ENCODE results near the gene ELP1. TPM values are rescaled to one million over a fixed set of nuclear protein-coding genes. Genes with fewer than 3 reads are reported as not detected.

Gene ELP1
- total RNA-seq, 2 donors from 2014 or later, result 11.8 to 21.6 TPM

DNA sequence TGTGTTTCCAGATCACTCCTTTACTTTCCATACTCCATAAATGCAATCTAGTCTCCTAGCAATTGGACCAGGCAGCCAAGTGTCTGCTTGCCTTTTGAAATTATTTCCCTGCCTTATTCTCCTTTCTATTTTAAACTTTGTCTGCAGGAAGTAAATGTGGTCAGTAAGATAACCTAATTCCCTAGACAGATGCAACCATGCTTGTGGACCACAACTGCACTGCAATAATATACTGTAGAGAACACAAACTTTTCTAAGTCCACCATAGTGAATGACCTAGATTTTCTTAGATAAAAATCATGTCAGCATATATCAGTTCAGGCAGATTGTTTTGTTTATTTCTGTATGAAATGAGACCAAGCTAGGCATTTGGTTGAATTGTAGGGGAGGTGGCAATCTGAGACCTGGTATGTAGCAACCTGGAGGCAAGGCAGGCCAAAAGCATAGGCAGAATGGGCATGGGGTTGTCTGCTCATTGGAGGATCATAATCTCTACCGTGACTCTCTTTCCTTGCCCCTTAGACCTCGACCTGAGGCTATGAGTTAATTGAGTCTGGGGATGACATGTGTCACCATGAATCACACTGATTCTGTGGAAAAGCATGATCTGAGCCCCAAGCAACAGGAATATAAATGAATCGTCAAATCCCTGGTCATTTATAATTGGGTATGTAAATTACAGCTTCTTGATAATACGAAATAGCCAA lies 98.8 kb downstream of the ELP1 start:
- intact Hi-C loops (cut with DNase I), result no loop called here
- Histone ChIP-seq H3K36me3 (no peaks in the 10 kb centered on the region), H3K4me1 (no peaks in the 10 kb centered on the region), H3K27me3 (no peaks in the 10 kb centered on the region), H3K4me3 (no peak overlapping the region), H3K9ac (ENCODE audit: low read depth in 2 of 2, low read length in 2 of 2) (no peak overlapping the region), H3K9me3 (no peaks in the 10 kb centered on the region), H3K27ac (no peak overlapping the region)
- no peak for DNase-seq
- TF ChIP-seq, protein P1, sequence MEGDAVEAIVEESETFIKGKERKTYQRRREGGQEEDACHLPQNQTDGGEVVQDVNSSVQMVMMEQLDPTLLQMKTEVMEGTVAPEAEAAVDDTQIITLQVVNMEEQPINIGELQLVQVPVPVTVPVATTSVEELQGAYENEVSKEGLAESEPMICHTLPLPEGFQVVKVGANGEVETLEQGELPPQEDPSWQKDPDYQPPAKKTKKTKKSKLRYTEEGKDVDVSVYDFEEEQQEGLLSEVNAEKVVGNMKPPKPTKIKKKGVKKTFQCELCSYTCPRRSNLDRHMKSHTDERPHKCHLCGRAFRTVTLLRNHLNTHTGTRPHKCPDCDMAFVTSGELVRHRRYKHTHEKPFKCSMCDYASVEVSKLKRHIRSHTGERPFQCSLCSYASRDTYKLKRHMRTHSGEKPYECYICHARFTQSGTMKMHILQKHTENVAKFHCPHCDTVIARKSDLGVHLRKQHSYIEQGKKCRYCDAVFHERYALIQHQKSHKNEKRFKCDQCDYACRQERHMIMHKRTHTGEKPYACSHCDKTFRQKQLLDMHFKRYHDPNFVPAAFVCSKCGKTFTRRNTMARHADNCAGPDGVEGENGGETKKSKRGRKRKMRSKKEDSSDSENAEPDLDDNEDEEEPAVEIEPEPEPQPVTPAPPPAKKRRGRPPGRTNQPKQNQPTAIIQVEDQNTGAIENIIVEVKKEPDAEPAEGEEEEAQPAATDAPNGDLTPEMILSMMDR (IDR thresholded peaks at IDR 0.05), result no peak

DNA sequence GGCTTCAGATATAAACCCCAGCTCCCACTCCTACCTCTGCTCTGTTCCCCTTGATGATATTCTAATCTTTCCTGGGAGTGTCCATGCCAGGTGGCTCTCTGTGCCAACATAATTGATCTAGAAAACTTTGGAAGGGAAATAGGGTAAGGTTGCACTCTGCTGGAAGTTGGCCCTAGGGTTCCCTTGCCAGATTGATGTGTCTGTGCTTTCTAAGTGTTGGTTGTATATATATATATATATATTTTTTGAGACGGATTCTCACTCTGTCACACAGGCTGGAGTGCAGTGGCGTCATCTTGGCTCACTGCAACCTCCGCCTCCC lies 101.8 kb downstream of the ELP1 start:
- intact Hi-C loops (cut with DNase I), result no loop called here
- Histone ChIP-seq H3K27ac (no peak overlapping the region), H3K27me3 (no peaks in the 10 kb centered on the region), H3K4me3 (no peak overlapping the region), H3K4me1 (no peaks in the 10 kb centered on the region), H3K9ac (ENCODE audit: low read depth in 2 of 2, low read length in 2 of 2) (no peak overlapping the region), H3K36me3 (no peaks in the 10 kb centered on the region), H3K9me3 (no peaks in the 10 kb centered on the region)
- no peak for DNase-seq
- TF ChIP-seq, protein P1 (IDR thresholded peaks at IDR 0.05), result no peak

DNA sequence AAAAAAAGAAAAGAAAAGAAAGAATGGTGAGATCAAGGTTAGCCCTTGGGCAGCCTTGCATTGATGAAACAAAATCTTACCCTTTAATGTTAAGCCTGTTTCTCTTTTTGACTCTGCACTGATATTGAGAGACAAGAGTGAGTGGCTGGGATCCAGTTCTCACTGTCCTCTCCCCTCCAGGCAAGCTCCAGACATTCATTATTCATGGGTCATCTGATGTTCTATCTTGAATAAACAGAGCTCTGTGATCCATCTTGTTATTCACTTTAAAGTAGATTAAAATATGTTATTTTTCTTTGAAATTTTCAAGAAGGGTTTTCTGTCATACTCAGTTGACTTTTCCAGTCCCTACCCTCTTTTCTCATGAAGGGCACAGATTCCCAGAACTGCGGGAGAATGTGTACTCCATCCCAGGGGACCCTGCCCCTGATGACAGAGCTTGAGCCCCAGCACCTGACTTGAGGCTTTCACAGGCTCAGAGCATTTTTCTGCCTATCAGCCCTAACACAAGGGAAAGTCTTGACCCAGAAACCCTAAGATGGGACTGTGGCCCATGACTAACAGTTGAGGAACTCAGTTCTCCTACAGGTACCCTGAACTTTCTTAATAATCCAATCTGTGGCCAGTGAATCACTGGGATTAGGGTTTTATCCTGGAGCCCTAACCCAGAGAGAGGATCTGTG lies 102.3 kb downstream of the ELP1 start:
- H3K27me3 ChIP-seq, result no peaks in the 10 kb centered on the region
- no peaks in the 10 kb centered on the region for H3K36me3 ChIP-seq
- H3K9me3 ChIP-seq, result no peaks in the 10 kb centered on the region
- H3K9ac ChIP-seq (ENCODE audit: low read depth in 2 of 2, low read length in 2 of 2), result no peak overlapping the region
- intact Hi-C loops (cut with DNase I), result no loop called here
- H3K27ac ChIP-seq, result no peak overlapping the region
- TF ChIP-seq, protein P1 (IDR thresholded peaks at IDR 0.05), result no peak
- H3K4me3 ChIP-seq, result no peak overlapping the region
- no peaks in the 10 kb centered on the region for H3K4me1 ChIP-seq
- DNase-seq, result no peak

DNA sequence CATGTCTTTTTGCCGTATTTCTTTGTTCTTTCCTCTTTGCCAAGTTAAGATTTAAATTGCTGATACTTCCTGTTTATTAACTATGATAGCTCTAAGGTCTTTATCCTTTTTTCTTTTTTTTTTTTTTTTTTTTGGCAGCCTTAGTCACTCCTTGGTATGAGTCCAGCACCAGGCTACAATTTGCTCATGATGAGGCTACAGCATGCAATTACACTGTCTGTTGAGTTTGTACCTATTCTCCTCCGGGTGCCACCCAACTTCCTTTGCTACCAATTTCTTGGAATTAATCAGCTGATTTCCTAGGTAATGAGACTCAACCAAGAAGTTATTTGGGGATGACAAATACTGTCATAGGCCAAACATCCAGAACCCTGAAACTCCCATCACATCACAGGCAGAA lies 103.7 kb downstream of the ELP1 start:
- no peaks in the 10 kb centered on the region for H3K36me3 ChIP-seq
- no peak overlapping the region for H3K27ac ChIP-seq
- no peak overlapping the region for H3K4me3 ChIP-seq
- no peak for DNase-seq
- no peak overlapping the region for H3K9ac ChIP-seq (ENCODE audit: low read depth in 2 of 2, low read length in 2 of 2)
- H3K27me3 ChIP-seq, result no peaks in the 10 kb centered on the region
- no peaks in the 10 kb centered on the region for H3K4me1 ChIP-seq
- TF ChIP-seq, protein P1 (IDR thresholded peaks at IDR 0.05), result no peak
- no peaks in the 10 kb centered on the region for H3K9me3 ChIP-seq
- intact Hi-C loops (cut with DNase I), result no loop called here

DNA sequence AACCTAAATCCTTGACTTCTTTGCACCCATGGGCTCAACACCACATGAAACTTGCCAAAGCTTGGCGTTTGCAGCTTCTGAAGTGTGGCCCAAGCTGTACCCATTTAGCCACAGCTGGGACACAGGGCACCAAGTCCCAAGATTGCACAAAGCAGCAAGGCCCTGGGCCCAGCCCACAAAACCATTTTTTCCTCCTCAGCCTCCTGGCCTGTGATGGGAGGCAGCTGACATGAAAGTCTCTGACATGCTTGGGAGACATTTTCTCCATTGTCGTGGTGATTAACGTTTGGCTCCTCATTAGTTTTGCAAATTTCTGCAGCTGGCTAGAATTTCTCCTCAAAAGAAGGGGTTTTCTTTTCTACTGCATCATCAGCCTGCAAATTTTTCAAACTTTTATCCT lies 110.1 kb downstream of the ELP1 start:
- no peak for DNase-seq
- H3K4me1 ChIP-seq, result no peaks in the 10 kb centered on the region
- intact Hi-C loops (cut with DNase I), result no loop called here

More for the DNA sequence above, 110.1 kb downstream of the ELP1 start:
- TF ChIP-seq, protein P1 (IDR thresholded peaks at IDR 0.05), result no peak
- H3K4me3 ChIP-seq, result no peak overlapping the region
- H3K27ac ChIP-seq, result no peak overlapping the region
- H3K27me3 ChIP-seq, result no peaks in the 10 kb centered on the region
- H3K9ac ChIP-seq (ENCODE audit: low read depth in 2 of 2, low read length in 2 of 2), result no peak overlapping the region
- H3K36me3 ChIP-seq, result no peaks in the 10 kb centered on the region
- no peaks in the 10 kb centered on the region for H3K9me3 ChIP-seq

Other genes with a start within 250 kb of the ELP1 start
- gene ACTL7B, start 78.1 kb downstream of the ELP1 start, total RNA-seq, result not detected
- not detected for gene ACTL7A, start 71.9 kb downstream of the ELP1 start, total RNA-seq
- 10 to 100 TPM; 15.3 to 15.7 TPM for gene ABITRAM, start 276 bp upstream of the ELP1 start, total RNA-seq
- gene CTNNAL1, start 79.4 kb upstream of the ELP1 start, total RNA-seq, result 10 to 100 TPM; 22.4 to 30.2 TPM
- gene TMEM245, start 185.8 kb upstream of the ELP1 start, total RNA-seq, result 10 to 100 TPM; 25.1 to 39.7 TPM
- gene FRRS1L, start 233.1 kb upstream of the ELP1 start, total RNA-seq, result 1 to 10 TPM in 1 of 2 donors, under 1 TPM in 1; 0.12 to 1.8 TPM

Measured in colonic mucosa (tissue), 4 donors.